GM19467 (cell line): ENCODE results near the gene APOD.
"Not testable (repeated sequence)": the region's sequence is repeated elsewhere in the genome, so short reads cannot be mapped to it uniquely, and the experiment has no call there.

Source experiments
- ATAC-seq: cut with Tn5 transposase; IDR thresholded peaks from one replicate; pipeline ENCODE4 v1.9.1; 2021; ENCODE audit warnings: mild to moderate bottlenecking, moderate library complexity; ENCODE audit not compliant: unreplicated experiment

APOD gene

GRCh38 chr3:195583831-195584542 lies at the start of gene APOD:
APOD (minus strand) TSS chr3:195583940; CDS start chr3:195579461, 4,479 bp downstream.
- ATAC-seq: no peak

DNA sequence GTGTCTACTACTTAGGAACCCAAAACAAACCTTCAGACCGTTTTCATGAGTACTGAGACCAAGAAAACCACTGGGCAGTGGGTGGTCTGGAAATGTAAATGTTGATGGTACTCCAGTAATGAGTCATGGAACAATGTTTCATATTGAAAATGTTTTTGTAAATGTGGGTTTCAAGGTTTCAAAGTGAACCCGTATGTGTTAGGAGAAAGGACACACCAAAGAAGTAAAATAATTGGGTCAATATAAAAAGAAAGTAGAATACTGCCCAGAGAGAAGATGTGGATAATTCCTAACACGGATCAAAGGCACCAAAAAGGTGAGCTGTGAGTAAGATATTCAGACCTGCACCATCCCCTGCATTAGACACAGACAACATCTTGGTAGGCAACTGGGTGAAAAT lies 49.6 kb upstream of the APOD start:
- ATAC-seq: not testable (repeated sequence)

DNA sequence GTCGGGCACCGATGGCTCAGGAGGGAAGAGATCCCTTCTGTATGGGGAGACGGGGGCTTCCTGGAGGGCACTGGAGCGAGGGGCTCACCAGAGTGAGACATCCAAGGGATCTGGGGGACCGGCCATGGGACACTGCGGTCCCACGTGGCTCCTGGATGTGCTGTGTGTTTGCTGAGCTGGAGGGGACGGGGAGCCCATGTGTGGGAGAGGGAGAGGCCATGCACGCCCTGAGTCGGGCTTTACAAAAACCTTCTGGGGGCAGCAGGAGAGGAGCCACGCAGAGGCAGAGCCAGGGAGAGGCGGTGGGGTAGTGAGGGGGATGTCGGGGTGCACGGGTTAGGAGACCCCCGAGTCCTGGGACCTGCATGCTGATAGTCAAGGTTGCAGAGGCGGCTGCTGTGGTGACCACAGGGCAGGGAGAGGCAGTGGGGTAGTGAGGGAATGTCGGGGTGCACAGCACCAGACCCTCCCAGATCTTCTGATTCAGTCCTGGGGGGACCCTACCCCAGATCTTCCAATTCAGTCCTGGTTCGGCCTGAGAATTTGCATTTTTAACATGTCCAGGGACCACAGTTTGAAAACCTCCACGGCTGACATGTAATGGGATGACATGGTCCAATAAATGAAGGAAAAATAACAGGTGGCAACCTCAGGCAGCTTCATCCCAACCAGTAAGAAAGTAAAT lies 48.9 kb upstream of the APOD start:
- not testable (repeated sequence) for ATAC-seq

GRCh38 chr3:195632046-195632445 lies 48.3 kb upstream of the APOD start:
- not testable (repeated sequence) for ATAC-seq

DNA sequence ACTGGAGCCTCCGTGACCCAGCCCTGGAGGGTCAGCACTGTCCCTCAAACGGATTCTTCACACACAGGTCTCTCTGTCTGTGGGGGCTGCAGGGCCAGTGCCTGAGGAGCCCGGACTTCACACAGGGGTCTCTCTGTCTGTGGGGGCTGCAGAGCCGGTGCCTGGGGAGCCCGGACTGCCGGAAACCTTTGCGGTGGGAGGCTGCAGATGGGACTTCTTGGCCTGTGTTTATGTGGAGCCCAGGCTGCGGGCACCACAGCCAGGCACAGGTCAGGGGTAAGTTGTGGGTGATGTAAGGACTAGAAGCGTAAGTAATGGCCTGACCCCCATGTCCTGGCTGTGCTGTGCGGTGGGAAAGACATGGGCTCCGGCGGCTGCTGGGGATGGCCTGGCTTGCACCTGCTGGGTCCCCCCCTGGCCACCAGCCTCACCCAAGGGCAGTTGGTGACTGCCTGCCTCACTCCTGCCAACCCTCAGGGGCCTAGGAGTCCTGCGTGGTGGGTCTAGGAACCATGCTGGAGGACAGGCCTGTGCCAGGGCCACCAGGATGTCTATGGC lies 47.3 kb upstream of the APOD start:
- ATAC-seq: not testable (repeated sequence)

DNA sequence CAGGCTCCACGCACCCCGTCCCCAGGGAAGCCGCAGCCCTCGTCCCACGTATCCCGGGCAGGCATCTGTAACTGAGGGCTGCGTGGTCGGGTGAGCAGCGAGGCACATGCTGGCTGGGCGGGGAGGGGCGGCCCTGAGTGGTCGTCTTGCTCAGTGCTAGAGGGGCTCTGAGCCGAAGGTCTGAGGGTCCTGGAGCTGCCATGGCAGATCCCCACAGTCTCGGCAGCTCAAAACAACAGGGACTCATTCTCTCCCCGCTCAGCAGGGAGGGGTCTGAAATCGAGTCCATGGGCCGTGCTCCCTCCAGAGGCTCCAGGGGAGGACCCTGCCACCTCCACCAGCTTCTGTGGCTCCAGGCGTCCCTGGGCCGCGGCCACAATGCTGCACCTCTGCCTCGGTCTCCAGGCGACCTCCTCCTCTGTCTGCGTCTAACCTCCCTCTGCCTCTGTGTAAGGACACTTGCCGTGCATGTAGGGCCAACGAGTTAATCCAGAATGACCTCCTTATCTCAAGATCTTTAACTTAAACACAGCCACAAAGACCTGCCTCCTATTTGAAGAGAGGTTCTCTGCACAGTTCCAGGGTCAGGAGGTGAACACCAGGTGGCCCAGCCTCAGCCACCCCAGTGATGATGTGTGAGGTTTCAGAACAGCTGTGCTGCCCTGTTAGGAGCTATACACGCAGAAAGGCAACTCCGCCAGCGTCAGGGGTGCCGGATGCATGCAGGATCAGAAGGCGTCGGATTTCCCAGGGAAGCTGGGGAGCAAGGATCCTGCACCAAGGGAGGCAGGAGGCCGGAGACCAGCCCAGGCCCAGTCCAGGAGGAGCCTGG lies 46.6 kb upstream of the APOD start:
- ATAC-seq: not testable (repeated sequence)

GRCh38 chr3:195629682-195630081 lies 45.9 kb upstream of the APOD start:
- ATAC-seq: not testable (repeated sequence)

GRCh38 chr3:195628386-195628920 lies 44.7 kb upstream of the APOD start:
- ATAC-seq: not testable (repeated sequence)

DNA sequence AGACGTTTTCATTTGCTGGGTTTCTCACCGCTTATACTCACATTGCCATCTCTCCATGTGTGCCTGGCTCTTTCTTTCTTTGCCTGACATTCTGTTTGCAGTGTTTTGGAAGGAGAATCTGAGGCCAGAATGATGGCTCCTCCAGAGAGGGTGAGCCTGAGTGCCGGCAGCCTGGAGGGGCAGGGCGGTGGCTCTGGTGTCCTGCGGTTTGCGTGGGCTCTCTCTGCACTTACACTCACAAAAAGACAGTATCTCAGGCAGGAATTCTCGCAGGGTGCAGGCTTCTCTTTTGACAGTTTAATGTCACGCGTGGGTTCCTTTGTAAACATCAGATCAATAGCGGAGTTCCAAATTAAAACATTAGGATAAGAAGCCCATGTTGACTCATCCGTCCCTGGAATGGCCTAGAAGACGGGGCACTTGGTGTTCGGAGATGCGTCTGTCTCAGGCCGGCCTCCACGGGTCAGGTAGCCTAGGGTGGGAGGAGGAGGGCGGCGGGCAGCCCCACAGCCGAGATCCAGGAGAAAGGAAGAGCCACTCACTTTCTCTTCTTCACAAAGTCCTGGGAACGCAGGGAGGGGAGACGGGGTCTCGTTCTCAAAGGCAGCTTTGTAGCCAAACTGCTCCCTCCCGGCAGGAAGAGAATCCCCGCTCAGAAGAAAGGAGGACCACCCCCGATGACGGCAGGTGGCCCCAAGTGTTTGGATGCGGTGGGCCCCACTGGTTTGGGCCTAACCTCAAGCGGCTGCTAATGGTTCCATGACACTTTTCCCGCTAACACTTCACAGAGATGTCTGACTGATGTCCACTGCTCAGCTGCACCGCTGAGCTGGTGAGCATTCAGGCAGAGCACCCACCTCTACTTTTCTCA lies 44.0 kb upstream of the APOD start:
- ATAC-seq: not testable (repeated sequence)

DNA sequence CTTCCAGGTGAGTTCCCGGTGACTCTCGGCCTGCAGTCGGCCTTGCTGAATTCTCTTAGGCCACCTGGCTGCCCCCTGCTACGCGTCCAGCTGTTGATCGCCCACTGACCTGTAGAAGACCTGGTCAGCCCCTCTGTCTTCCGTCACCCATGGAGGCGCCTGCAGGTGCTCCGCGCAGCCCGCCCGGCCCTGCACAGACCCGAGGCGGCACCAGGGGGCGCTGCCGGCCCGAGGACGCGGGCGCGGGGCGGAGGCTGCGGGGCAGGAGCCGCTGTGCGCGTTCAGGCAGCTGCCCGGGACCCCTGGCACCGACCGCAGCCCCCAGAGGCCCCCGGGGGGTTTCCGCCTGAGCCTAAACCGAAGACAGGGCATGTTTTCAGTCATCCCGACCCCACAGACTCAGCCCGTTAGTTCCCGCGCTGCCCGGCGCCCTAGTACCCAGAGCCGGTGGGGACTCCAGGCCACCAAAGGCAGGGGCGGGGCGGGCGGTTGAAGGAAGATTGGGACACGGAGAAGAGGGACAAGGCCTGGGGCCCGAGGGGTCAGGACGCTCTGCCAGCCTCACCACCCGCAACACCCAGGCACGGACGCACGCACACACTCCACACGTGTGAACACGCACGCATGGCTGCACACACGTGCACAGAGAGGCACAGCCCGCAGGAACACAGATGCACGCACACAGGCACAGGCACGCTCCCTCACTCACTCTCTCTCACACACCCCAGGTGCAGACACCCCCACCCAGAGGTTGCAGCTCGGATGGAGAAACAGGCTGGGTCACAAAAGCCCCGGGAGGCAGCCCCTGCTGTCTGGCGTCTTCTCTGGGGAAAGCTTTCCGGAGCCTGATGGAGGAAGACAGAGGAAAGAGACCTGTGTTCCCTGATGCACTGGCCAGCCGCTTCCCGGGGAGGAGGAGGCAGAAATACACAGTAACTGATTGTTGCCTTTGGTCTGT lies 41.1 kb upstream of the APOD start:
- ATAC-seq: peak; percentile 62

DNA sequence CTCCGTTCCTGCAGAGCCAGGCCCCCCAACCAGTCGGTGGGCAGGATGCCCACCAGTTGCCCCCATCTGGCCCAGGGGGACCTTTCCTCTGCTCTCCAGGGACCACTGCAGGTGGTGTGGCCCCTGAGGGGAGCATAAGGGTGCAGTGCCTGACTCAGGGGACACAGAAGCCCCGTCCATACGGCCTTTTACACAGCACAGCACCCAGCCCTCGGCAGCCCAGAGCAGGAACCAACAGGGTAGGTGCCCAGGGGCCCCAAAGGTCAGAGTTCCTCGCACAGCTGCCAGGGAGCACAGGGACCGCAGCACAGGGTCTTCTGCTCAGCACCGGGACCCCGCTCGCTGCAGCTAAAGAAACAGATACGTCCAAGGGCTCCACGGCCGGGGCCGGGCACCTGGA lies 40.4 kb upstream of the APOD start:
- not testable (repeated sequence) for ATAC-seq

- not testable (repeated sequence) for ATAC-seq
These were observed 39.7 kb upstream of the APOD start for GRCh38 chr3:195623217-195623965.

- ATAC-seq: not testable (repeated sequence)
These were observed 38.9 kb upstream of the APOD start for GRCh38 chr3:195622523-195623170.

- not testable (repeated sequence) for ATAC-seq
These were observed 38.3 kb upstream of the APOD start for GRCh38 chr3:195622012-195622411.

DNA sequence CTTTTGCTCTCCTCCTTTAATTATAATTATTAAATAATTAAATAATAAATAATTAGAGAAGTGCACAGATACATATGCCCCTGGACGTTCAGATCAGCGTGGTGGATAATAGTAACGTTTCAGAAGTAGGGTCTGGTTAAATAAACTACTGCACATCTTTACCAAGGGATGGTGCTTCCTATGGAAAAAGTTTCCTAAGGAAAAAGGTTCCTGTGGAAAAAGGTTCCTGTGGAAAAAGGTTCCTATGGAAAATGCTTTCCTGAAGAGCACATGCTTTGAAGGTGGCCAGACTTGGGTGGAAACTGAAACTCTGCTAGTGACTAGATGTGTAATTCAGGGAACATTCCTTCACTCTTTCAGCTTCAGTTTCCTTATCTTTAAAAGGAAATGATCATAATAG lies 37.4 kb upstream of the APOD start:
- ATAC-seq: not testable (repeated sequence)

- not testable (repeated sequence) for ATAC-seq
These were observed 36.7 kb upstream of the APOD start for GRCh38 chr3:195620476-195620875.

DNA sequence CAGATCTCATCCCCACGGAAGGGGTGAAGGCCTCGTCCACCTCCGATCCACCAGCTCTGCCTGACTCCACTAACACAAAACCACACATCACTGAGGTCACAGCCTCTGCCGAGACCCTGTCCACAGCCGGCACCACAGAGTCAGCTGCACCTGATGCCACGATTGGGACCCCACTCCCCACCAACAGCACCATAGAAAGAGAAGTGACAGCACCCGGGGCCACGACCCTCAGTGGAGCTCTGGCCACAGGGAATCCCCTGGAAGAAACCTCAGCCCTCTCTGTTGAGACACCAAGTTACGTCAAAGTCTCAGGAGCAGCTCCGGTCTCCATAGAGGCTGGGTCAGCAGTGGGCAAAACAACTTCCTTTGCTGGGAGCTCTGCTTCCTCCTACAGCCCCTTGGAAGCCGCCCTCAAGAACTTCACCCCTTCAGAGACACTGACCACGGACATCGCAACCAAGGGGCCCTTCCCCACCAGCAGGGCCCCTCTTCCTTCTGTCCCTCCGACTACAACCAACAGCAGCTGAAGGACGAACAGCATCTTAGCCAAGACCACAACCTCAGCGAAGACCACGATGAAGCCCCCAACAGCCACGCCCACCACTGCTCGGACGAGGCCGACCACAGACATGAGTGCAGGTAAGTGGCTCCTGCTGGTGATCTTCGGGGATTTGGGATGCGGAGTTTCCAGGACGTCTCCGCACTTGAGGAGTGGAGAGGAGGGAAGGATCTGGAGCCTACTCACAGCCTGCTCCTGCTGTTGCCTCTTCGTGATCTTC lies 36.0 kb upstream of the APOD start:
- ATAC-seq: not testable (repeated sequence)
